ENCODE measurements around the gene MGMT.

GRCh38 chr10:129502448-129502847, 35.4 kb downstream of the MGMT start:
- TF ChIP-seq, protein P1, sequence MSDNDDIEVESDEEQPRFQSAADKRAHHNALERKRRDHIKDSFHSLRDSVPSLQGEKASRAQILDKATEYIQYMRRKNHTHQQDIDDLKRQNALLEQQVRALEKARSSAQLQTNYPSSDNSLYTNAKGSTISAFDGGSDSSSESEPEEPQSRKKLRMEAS (IDR thresholded peaks at IDR 0.05; ENCODE audit: low read depth) = no peak
- TF ChIP-seq, protein P2, sequence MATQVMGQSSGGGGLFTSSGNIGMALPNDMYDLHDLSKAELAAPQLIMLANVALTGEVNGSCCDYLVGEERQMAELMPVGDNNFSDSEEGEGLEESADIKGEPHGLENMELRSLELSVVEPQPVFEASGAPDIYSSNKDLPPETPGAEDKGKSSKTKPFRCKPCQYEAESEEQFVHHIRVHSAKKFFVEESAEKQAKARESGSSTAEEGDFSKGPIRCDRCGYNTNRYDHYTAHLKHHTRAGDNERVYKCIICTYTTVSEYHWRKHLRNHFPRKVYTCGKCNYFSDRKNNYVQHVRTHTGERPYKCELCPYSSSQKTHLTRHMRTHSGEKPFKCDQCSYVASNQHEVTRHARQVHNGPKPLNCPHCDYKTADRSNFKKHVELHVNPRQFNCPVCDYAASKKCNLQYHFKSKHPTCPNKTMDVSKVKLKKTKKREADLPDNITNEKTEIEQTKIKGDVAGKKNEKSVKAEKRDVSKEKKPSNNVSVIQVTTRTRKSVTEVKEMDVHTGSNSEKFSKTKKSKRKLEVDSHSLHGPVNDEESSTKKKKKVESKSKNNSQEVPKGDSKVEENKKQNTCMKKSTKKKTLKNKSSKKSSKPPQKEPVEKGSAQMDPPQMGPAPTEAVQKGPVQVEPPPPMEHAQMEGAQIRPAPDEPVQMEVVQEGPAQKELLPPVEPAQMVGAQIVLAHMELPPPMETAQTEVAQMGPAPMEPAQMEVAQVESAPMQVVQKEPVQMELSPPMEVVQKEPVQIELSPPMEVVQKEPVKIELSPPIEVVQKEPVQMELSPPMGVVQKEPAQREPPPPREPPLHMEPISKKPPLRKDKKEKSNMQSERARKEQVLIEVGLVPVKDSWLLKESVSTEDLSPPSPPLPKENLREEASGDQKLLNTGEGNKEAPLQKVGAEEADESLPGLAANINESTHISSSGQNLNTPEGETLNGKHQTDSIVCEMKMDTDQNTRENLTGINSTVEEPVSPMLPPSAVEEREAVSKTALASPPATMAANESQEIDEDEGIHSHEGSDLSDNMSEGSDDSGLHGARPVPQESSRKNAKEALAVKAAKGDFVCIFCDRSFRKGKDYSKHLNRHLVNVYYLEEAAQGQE (IDR thresholded peaks at IDR 0.05; ENCODE audit: low read depth, low read length) = no peak
- no peak for TF ChIP-seq CTCF (IDR thresholded peaks at IDR 0.05)
- TF ChIP-seq SMC3 (IDR thresholded peaks at IDR 0.05; ENCODE audit: low read depth, low read length) = no peak

All from SK-N-SH (cell line).